SU-DHL-6 (cell line): ENCODE results near the gene TBC1D1.

Experiments
- H2AFZ ChIP-seq: fragments of 200-600 bp; sonication (generic); 2 replicates; pipeline ENCODE4 v1.6.1; 2014; ENCODE audit warnings: low read depth, mild to moderate bottlenecking, moderate library complexity, mixed read lengths, antibody characterized with exemption, low read length; ENCODE audit not compliant: severe bottlenecking
- H3F3A ChIP-seq: fragments of 200-600 bp; shearing (Covaris generic); 2 replicates; pipeline ENCODE4 v1.6.0; 2016; ENCODE audit warnings: antibody characterized with exemption, mild to moderate bottlenecking; ENCODE audit not compliant: insufficient read depth
- H3K27ac ChIP-seq: fragments of 200-600 bp; sonication (generic); 2 replicates; pipeline ENCODE4 v1.5.1; 2016; ENCODE audit warnings: low read depth, mild to moderate bottlenecking, low read length, moderate library complexity, mixed read lengths
- H3K27me3 ChIP-seq: fragments of 200-600 bp; sonication (generic), shearing (Covaris generic); 2 replicates; pipeline ENCODE4 v1.6.0; 2014; ENCODE audit warnings: mild to moderate bottlenecking, low read length
- H3K36me3 ChIP-seq: fragments of 200-600 bp; sonication (generic); 2 replicates; pipeline ENCODE4 v1.6.1; 2014; ENCODE audit warnings: mild to moderate bottlenecking, low read length, mixed read lengths
- H3K4me2 ChIP-seq: fragments of 300-600, 200-600 bp; shearing (Covaris generic), sonication (generic); 2 replicates; pipeline ENCODE4 v1.6.0; 2014; ENCODE audit warnings: low read length, low read depth, mild to moderate bottlenecking; ENCODE audit not compliant: poor library complexity, severe bottlenecking
- H3K4me3 ChIP-seq: fragments of 200-600 bp; sonication (generic); 2 replicates; pipeline ENCODE4 v1.5.1; 2014; ENCODE audit warnings: antibody characterized with exemption, low read length, mild to moderate bottlenecking, mixed read lengths; ENCODE audit not compliant: insufficient read depth, poor library complexity, severe bottlenecking
- H3K79me2 ChIP-seq: fragments of 200-600 bp; sonication (generic); 2 replicates; pipeline ENCODE4 v1.6.1; 2014; ENCODE audit warnings: mild to moderate bottlenecking, low read length, moderate library complexity; ENCODE audit not compliant: insufficient read depth
- H3K9ac ChIP-seq: fragments of 200-600 bp; sonication (generic); 2 replicates; pipeline ENCODE4 v1.7.0; 2014; ENCODE audit warnings: mild to moderate bottlenecking, low read length
- H3K9me2 ChIP-seq: fragments of 200-600 bp; sonication (generic); replicated peaks from 2 replicates; pipeline ENCODE4 v1.6.1; 2014; ENCODE audit warnings: low read length; ENCODE audit not compliant: insufficient read depth
- H3K9me3 ChIP-seq: fragments of 200-600 bp; sonication (generic); 2 replicates; pipeline ENCODE4 v1.6.1; 2014; ENCODE audit warnings: low read length, mixed read lengths; ENCODE audit not compliant: insufficient read depth
- H4K20me1 ChIP-seq: fragments of 200-600 bp; sonication (generic); 2 replicates; pipeline ENCODE4 v1.6.1; 2014; ENCODE audit warnings: low read depth, mild to moderate bottlenecking, antibody characterized with exemption, low read length, moderate library complexity, mixed read lengths
- CTCF ChIP-seq: fragments of 200-600 bp; sonication (generic); IDR thresholded peaks from one replicate; pipeline ENCODE4 v1.5.1; 2017; ENCODE audit warnings: antibody characterized with exemption, mild to moderate bottlenecking, low read length, moderate library complexity; ENCODE audit not compliant: insufficient read depth, poor library complexity, severe bottlenecking
- EZH2phosphoT487 ChIP-seq: fragments of 200-600 bp; sonication (generic), shearing (Covaris generic); conservative IDR thresholded peaks from 2 replicates; pipeline ENCODE4 v1.6.1; 2018; ENCODE audit warnings: mild to moderate bottlenecking, antibody characterized with exemption, low read length, moderate library complexity, mixed read lengths

TBC1D1 gene

GRCh38 chr4:38111717-38112116, 220.8 kb downstream of the TBC1D1 start:
- Histone ChIP-seq H3K9ac (no peak overlapping the region), H4K20me1 (no peaks in the 10 kb centered on the region), H3K9me3 (no peaks in the 10 kb centered on the region), H3K36me3 (no peaks in the 10 kb centered on the region), H3K27me3 (no peaks in the 10 kb centered on the region), H3K79me2 (no peaks in the 10 kb centered on the region), H3K4me3 (no peak overlapping the region), H3K9me2 (no peaks in the 10 kb centered on the region), H2AFZ (no peak overlapping the region), H3K4me2 (no peak overlapping the region), H3K27ac (no peak overlapping the region), H3F3A (no peaks in the 10 kb centered on the region)
- no peak for TF ChIP-seq EZH2phosphoT487
- TF ChIP-seq CTCF, result no peak

- TF ChIP-seq EZH2phosphoT487 (no peak), CTCF (no peak)
- no peaks in the 10 kb centered on the region for H3K9me3 ChIP-seq
- H3K9ac ChIP-seq, result no peak overlapping the region
- H3F3A ChIP-seq, result no peaks in the 10 kb centered on the region
- H3K79me2 ChIP-seq, result no peaks in the 10 kb centered on the region
- H3K4me2 ChIP-seq, result no peak overlapping the region
- no peaks in the 10 kb centered on the region for H3K27me3 ChIP-seq
- no peaks in the 10 kb centered on the region for H3K36me3 ChIP-seq
- H3K4me3 ChIP-seq, result no peak overlapping the region
- H3K9me2 ChIP-seq, result no peaks in the 10 kb centered on the region
- no peaks in the 10 kb centered on the region for H4K20me1 ChIP-seq
- no peak overlapping the region for H3K27ac ChIP-seq
- H2AFZ ChIP-seq, result no peak overlapping the region
Observed at GRCh38 chr4:38113132-38113531, 222.2 kb downstream of the TBC1D1 start.

GRCh38 chr4:38113551-38113950, 222.7 kb downstream of the TBC1D1 start:
- Histone ChIP-seq H3K36me3 (no peaks in the 10 kb centered on the region), H4K20me1 (no peaks in the 10 kb centered on the region), H3K9ac (no peak overlapping the region), H3F3A (no peaks in the 10 kb centered on the region), H2AFZ (no peak overlapping the region), H3K9me3 (no peaks in the 10 kb centered on the region), H3K27ac (no peak overlapping the region), H3K4me2 (no peak overlapping the region), H3K4me3 (no peak overlapping the region), H3K27me3 (no peaks in the 10 kb centered on the region), H3K9me2 (no peaks in the 10 kb centered on the region), H3K79me2 (no peaks in the 10 kb centered on the region)
- TF ChIP-seq EZH2phosphoT487 (no peak), CTCF (no peak)
